ENCODE results near the gene AKAP12. TPM values are rescaled to one million over a fixed set of nuclear protein-coding genes. Genes with fewer than 3 reads are reported as not detected.

The AKAP12 gene
- total RNA-seq, 1 donor from 2014 or later: 138 TPM

GRCh38 chr6:151389618-151390275, 150.0 kb downstream of the AKAP12 start:
- Mint-ChIP-seq H3K36me3 (peaks cover 9% of the 10 kb centered on the region), H3K4me1 (ENCODE audit: unreplicated experiment) (peaks cover 30% of the 10 kb centered on the region), H3K9me3 (no peaks in the 10 kb centered on the region), H3K27ac (peak overlapping the region; percentile 96), H3K4me3 (peak overlapping the region; percentile 93), H3K27me3 (no peaks in the 10 kb centered on the region)
- peak; percentile 12 for TF ChIP-seq CTCF (conservative IDR thresholded peaks at IDR 0.05)
- DNase-seq (ENCODE audit: extremely low spot score, unreplicated experiment): no peak

GRCh38 chr6:151390276-151390850, 150.6 kb downstream of the AKAP12 start:
- Mint-ChIP-seq H3K27me3 (no peaks in the 10 kb centered on the region), H3K27ac (peak overlapping the region; percentile 71), H3K9me3 (no peaks in the 10 kb centered on the region), H3K36me3 (peaks cover 11% of the 10 kb centered on the region), H3K4me3 (peak overlapping the region; percentile 82), H3K4me1 (ENCODE audit: unreplicated experiment) (peaks cover 32% of the 10 kb centered on the region)
- DNase-seq (ENCODE audit: extremely low spot score, unreplicated experiment): peak; percentile 99
- no peak for TF ChIP-seq CTCF (conservative IDR thresholded peaks at IDR 0.05)

GRCh38 chr6:151390851-151391470, 151.2 kb downstream of the AKAP12 start:
- no peaks in the 10 kb centered on the region for H3K9me3 Mint-ChIP-seq
- peaks cover 13% of the 10 kb centered on the region for H3K36me3 Mint-ChIP-seq
- peak; percentile 86 for DNase-seq (ENCODE audit: extremely low spot score, unreplicated experiment)
- peaks cover 34% of the 10 kb centered on the region for H3K4me1 Mint-ChIP-seq (ENCODE audit: unreplicated experiment)
- no peaks in the 10 kb centered on the region for H3K27me3 Mint-ChIP-seq
- no peak for TF ChIP-seq CTCF (conservative IDR thresholded peaks at IDR 0.05)
- peak overlapping the region; percentile 98 for H3K4me3 Mint-ChIP-seq
- no peak overlapping the region for H3K27ac Mint-ChIP-seq

- no peaks in the 10 kb centered on the region for H3K9me3 Mint-ChIP-seq
- peak; percentile 78 for DNase-seq (ENCODE audit: extremely low spot score, unreplicated experiment)
- peaks cover 17% of the 10 kb centered on the region for H3K36me3 Mint-ChIP-seq
- TF ChIP-seq CTCF (conservative IDR thresholded peaks at IDR 0.05): no peak
- peak within 1 kb of the TSS; percentile 98 for H3K4me3 Mint-ChIP-seq
- H3K27ac Mint-ChIP-seq: peak within 1 kb of the TSS; percentile 98
- H3K4me1 Mint-ChIP-seq (ENCODE audit: unreplicated experiment): peaks cover 38% of the 10 kb centered on the region
- H3K27me3 Mint-ChIP-seq: no peaks in the 10 kb centered on the region
These were observed 152.0 kb downstream of the AKAP12 start, which contains the start of gene ZBTB2 for GRCh38 chr6:151391471-151392413. TSS of gene ZBTB2 (minus strand) at chr6:151391559. CDS start at chr6:151373637, 17,922 bp downstream.

GRCh38 chr6:151392427-151392826, 152.7 kb downstream of the AKAP12 start:
- no peak for DNase-seq (ENCODE audit: extremely low spot score, unreplicated experiment)
- Mint-ChIP-seq H3K36me3 (peaks cover 17% of the 10 kb centered on the region), H3K27me3 (no peaks in the 10 kb centered on the region), H3K27ac (peak overlapping the region; percentile 98), H3K9me3 (no peaks in the 10 kb centered on the region), H3K4me3 (peak overlapping the region; percentile 98), H3K4me1 (ENCODE audit: unreplicated experiment) (peaks cover 38% of the 10 kb centered on the region)
- no peak for TF ChIP-seq CTCF (conservative IDR thresholded peaks at IDR 0.05)

Measured in type B pancreatic cell (in vitro differentiated cells).